Vagina (tissue), 2 donors: Measurements from ENCODE around the gene PNLIPRP3.

Source experiments
- POLR2A ChIP-seq, 2 donors: fragments of 450-650 bp; IDR thresholded peaks; one replicate each; pipeline ENCODE4 v1.6.1; 2017; ENCODE audit warnings: antibody characterized with exemption in 2 of 2, mild to moderate bottlenecking in 2 of 2, moderate library complexity in 2 of 2
- POLR2AphosphoS5 ChIP-seq, 2 donors: sonication (generic); formaldehyde crosslinking; IDR thresholded peaks; one replicate each; pipeline ENCODE4 v1.9.0; 2017; ENCODE audit warnings: antibody characterized with exemption in 2 of 2, mild to moderate bottlenecking in 2 of 2, low read depth in 1 of 2; ENCODE audit not compliant: insufficient read depth in 1 of 2
- TF ChIP-seq, protein P1 (sequence below), 3 experiments: fragments of 450-650 bp in 2 of 3; fragments of 200-600 bp in 1 of 3; sonication (generic) in 1 of 3; IDR thresholded peaks; one replicate each; pipeline ENCODE4 v1.5.1; 2017 to 2019; ENCODE audit warnings: antibody characterized with exemption in 3 of 3, mild to moderate bottlenecking in 2 of 3, moderate library complexity in 2 of 3

- TF ChIP-seq, protein P1, sequence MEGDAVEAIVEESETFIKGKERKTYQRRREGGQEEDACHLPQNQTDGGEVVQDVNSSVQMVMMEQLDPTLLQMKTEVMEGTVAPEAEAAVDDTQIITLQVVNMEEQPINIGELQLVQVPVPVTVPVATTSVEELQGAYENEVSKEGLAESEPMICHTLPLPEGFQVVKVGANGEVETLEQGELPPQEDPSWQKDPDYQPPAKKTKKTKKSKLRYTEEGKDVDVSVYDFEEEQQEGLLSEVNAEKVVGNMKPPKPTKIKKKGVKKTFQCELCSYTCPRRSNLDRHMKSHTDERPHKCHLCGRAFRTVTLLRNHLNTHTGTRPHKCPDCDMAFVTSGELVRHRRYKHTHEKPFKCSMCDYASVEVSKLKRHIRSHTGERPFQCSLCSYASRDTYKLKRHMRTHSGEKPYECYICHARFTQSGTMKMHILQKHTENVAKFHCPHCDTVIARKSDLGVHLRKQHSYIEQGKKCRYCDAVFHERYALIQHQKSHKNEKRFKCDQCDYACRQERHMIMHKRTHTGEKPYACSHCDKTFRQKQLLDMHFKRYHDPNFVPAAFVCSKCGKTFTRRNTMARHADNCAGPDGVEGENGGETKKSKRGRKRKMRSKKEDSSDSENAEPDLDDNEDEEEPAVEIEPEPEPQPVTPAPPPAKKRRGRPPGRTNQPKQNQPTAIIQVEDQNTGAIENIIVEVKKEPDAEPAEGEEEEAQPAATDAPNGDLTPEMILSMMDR (IDR thresholded peaks at IDR 0.05) = no peak
- no peak for TF ChIP-seq POLR2AphosphoS5 (IDR thresholded peaks at IDR 0.05; ENCODE audit: insufficient read depth in 1 of 2, low read depth in 1 of 2)
- TF ChIP-seq POLR2A (IDR thresholded peaks at IDR 0.05) = no peak
These were observed 48.8 kb downstream of the PNLIPRP3 start for GRCh38 chr10:116476461-116476860.
